Sigmoid colon (tissue), 4 donors: ENCODE data around the gene CBX6.

Source experiments
- POLR2AphosphoS5 ChIP-seq, 4 donors: sonication (generic); formaldehyde crosslinking; IDR thresholded peaks; one replicate each; pipeline ENCODE4 v1.6.1; 2017; ENCODE audit warnings: antibody characterized with exemption in 4 of 4
- TF ChIP-seq, protein P1 (sequence below), 4 experiments: fragments of 450-650 bp in 3 of 4; fragments of 200-600 bp in 1 of 4; IDR thresholded peaks; one replicate each; pipeline ENCODE4 v1.5.1; 2016 to 2019; ENCODE audit warnings: antibody characterized with exemption in 4 of 4, mild to moderate bottlenecking in 3 of 4, moderate library complexity in 2 of 4

DNA sequence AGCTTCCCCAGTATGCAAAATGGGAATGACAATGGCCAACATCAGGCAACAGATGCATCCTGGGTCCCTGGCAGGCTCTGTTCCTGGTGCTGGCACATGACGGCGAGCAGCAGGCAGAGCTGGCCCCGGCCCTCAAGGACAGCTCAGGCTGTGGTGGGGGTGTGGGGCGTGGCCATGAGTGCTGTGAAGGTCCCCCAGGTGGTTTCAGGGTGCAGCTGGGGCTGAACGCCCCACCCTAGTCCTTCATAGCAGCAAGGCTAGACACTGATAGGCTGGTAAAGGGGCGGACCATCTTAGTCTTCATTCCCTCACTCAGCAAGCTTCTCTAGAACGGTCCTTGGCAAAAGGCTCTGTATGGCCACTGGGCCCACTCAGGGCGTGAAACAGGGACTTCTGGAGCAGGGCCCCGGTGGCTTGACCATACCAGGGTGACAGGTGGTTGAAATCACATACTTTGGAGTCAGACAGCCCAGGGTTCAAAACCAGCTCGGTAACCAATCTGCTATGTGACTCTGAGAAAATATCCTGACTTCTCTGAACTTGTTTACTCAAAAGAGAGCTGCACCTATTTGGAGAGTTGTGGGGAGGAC lies 43.3 kb downstream of the CBX6 start:
- no peak for TF ChIP-seq POLR2AphosphoS5 (IDR thresholded peaks at IDR 0.05)
- TF ChIP-seq, protein P1, sequence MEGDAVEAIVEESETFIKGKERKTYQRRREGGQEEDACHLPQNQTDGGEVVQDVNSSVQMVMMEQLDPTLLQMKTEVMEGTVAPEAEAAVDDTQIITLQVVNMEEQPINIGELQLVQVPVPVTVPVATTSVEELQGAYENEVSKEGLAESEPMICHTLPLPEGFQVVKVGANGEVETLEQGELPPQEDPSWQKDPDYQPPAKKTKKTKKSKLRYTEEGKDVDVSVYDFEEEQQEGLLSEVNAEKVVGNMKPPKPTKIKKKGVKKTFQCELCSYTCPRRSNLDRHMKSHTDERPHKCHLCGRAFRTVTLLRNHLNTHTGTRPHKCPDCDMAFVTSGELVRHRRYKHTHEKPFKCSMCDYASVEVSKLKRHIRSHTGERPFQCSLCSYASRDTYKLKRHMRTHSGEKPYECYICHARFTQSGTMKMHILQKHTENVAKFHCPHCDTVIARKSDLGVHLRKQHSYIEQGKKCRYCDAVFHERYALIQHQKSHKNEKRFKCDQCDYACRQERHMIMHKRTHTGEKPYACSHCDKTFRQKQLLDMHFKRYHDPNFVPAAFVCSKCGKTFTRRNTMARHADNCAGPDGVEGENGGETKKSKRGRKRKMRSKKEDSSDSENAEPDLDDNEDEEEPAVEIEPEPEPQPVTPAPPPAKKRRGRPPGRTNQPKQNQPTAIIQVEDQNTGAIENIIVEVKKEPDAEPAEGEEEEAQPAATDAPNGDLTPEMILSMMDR (IDR thresholded peaks at IDR 0.05) = no peak
